ENCODE results near the gene DDX17. TPM values are rescaled to one million over a fixed set of nuclear protein-coding genes. Genes with fewer than 3 reads are reported as not detected.

DDX17 gene
- total RNA-seq, 4 donors from 2014 or later = 583 to 733 (median 616) TPM

GRCh38 chr22:38524429-38524828 lies 18.3 kb upstream of the DDX17 start:
- DNase-seq = no peak
- no peaks in the 10 kb centered on the region for H3K4me1 ChIP-seq
- no peaks in the 10 kb centered on the region for H3K27me3 ChIP-seq
- no peaks in the 10 kb centered on the region for H3K9me3 ChIP-seq
- no peak overlapping the region for H3K27ac ChIP-seq
- no peak overlapping the region for H3K4me3 ChIP-seq
- no peaks in the 10 kb centered on the region for H3K36me3 ChIP-seq
- TF ChIP-seq, protein P1, sequence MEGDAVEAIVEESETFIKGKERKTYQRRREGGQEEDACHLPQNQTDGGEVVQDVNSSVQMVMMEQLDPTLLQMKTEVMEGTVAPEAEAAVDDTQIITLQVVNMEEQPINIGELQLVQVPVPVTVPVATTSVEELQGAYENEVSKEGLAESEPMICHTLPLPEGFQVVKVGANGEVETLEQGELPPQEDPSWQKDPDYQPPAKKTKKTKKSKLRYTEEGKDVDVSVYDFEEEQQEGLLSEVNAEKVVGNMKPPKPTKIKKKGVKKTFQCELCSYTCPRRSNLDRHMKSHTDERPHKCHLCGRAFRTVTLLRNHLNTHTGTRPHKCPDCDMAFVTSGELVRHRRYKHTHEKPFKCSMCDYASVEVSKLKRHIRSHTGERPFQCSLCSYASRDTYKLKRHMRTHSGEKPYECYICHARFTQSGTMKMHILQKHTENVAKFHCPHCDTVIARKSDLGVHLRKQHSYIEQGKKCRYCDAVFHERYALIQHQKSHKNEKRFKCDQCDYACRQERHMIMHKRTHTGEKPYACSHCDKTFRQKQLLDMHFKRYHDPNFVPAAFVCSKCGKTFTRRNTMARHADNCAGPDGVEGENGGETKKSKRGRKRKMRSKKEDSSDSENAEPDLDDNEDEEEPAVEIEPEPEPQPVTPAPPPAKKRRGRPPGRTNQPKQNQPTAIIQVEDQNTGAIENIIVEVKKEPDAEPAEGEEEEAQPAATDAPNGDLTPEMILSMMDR (IDR thresholded peaks at IDR 0.05) = no peak

GRCh38 chr22:38523479-38523878 lies 17.4 kb upstream of the DDX17 start:
- H3K27ac ChIP-seq = no peak overlapping the region
- no peak for DNase-seq
- H3K36me3 ChIP-seq = no peaks in the 10 kb centered on the region
- H3K9me3 ChIP-seq = no peaks in the 10 kb centered on the region
- TF ChIP-seq, protein P1 (IDR thresholded peaks at IDR 0.05) = no peak
- TF ChIP-seq POLR2A (IDR thresholded peaks at IDR 0.05) = no peak
- H3K4me3 ChIP-seq = no peak overlapping the region
- H3K4me1 ChIP-seq = no peaks in the 10 kb centered on the region
- no peaks in the 10 kb centered on the region for H3K27me3 ChIP-seq

GRCh38 chr22:38523029-38523428 lies 16.9 kb upstream of the DDX17 start:
- no peaks in the 10 kb centered on the region for H3K9me3 ChIP-seq
- no peaks in the 10 kb centered on the region for H3K27me3 ChIP-seq
- H3K27ac ChIP-seq = no peak overlapping the region
- no peak overlapping the region for H3K4me3 ChIP-seq
- H3K4me1 ChIP-seq = no peaks in the 10 kb centered on the region
- TF ChIP-seq POLR2A (IDR thresholded peaks at IDR 0.05) = no peak
- TF ChIP-seq, protein P1 (IDR thresholded peaks at IDR 0.05) = no peak
- H3K36me3 ChIP-seq = no peaks in the 10 kb centered on the region
- DNase-seq = no peak

GRCh38 chr22:38519453-38520250 lies 13.5 kb upstream of the DDX17 start:
- no peaks in the 10 kb centered on the region for H3K4me1 ChIP-seq
- TF ChIP-seq, protein P1 (IDR thresholded peaks at IDR 0.05) = no peak
- TF ChIP-seq POLR2A (IDR thresholded peaks at IDR 0.05) = no peak
- DNase-seq = no peak
- no peaks in the 10 kb centered on the region for H3K36me3 ChIP-seq
- no peaks in the 10 kb centered on the region for H3K9me3 ChIP-seq
- no peak overlapping the region for H3K27ac ChIP-seq
- H3K4me3 ChIP-seq = no peak overlapping the region
- H3K27me3 ChIP-seq = no peaks in the 10 kb centered on the region

DNA sequence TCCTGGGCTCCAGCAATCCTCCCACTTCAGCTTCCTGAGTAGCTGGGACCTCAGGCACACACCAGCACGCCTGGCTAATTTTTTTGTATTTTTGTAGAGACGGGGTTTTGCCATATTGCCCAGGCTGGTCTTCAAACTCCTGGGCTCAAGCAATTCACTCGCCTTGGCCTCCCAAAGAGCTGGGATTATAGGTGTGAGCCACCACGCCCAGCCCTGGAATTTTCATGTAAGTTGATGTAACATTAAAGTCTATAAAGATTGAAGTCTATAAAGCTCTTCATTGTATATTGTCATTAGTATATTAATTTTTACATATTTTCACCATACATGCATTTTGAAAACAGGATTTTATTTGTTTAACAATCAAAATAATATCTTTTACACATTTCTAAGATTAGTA lies 12.5 kb upstream of the DDX17 start:
- H3K4me3 ChIP-seq = no peak overlapping the region
- TF ChIP-seq POLR2A (IDR thresholded peaks at IDR 0.05) = no peak
- TF ChIP-seq, protein P1 (IDR thresholded peaks at IDR 0.05) = no peak
- H3K9me3 ChIP-seq = no peaks in the 10 kb centered on the region
- H3K36me3 ChIP-seq = no peaks in the 10 kb centered on the region
- H3K27me3 ChIP-seq = no peaks in the 10 kb centered on the region
- H3K4me1 ChIP-seq = no peaks in the 10 kb centered on the region
- no peak overlapping the region for H3K27ac ChIP-seq
- no peak for DNase-seq

Measured in Peyer's patch (tissue), 4 donors.